Activated CD4-positive, alpha-beta T cell treated with anti-CD3 and anti-CD28 coated beads, Interleukin-2, amount 10 ng/mL, durations not matched to agents 24 days and 14 days (primary cell): Measurements from ENCODE around the gene LRRC42. TPM values are rescaled to one million over a fixed set of nuclear protein-coding genes. Genes with fewer than 3 reads are reported as not detected.
"Not testable (repeated sequence)": the region's sequence is repeated elsewhere in the genome, so short reads cannot be mapped to it uniquely, and the experiment has no call there.

Experiments
- DNase-seq: peaks from one replicate; pipeline ENCODE4 v3.0.0; 2022
- H3K27ac Mint-ChIP-seq: one replicate; pipeline ENCODE4 v1.8.0; 2022; ENCODE audit warnings: mild to moderate bottlenecking, mixed read lengths
- H3K27me3 Mint-ChIP-seq: one replicate; pipeline ENCODE4 v1.8.0; 2022; ENCODE audit warnings: mixed read lengths
- H3K36me3 Mint-ChIP-seq: one replicate; pipeline ENCODE4 v1.8.0; 2022; ENCODE audit warnings: low read depth, mild to moderate bottlenecking, mixed read lengths
- H3K4me1 Mint-ChIP-seq: one replicate; pipeline ENCODE4 v1.8.0; 2021; ENCODE audit warnings: mixed read lengths
- H3K4me3 Mint-ChIP-seq: one replicate; pipeline ENCODE4 v1.8.0; 2022; ENCODE audit warnings: mild to moderate bottlenecking, moderate library complexity, mixed read lengths
- H3K9me3 Mint-ChIP-seq: one replicate; pipeline ENCODE4 v1.8.0; 2021; ENCODE audit warnings: mixed read lengths
- intact Hi-C: fragments of 100-400 bp; cut with micrococcal nuclease; formaldehyde crosslinking; loops from one replicate; pipeline ENCODE4 v1.15.1; 2023
- total RNA-seq: library from RNA; stranded (reverse); gene quantifications from 2 replicates; pipeline ENCODE4 v1.2.3, GENCODE V29; 2022

LRRC42 gene
- total RNA-seq, 1 donor from 2014 or later, result 34.7 TPM

GRCh38 chr1:53994516-53994915, 48.4 kb downstream of the LRRC42 start:
- H3K36me3 Mint-ChIP-seq, H3K27ac Mint-ChIP-seq, H3K4me1 Mint-ChIP-seq, H3K27me3 Mint-ChIP-seq, H3K9me3 Mint-ChIP-seq, H3K4me3 Mint-ChIP-seq, DNase-seq, intact Hi-C loops: not testable (repeated sequence)

- Mint-ChIP-seq H3K36me3 (no peaks in the 10 kb centered on the region), H3K27me3 (no peaks in the 10 kb centered on the region), H3K9me3 (no peaks in the 10 kb centered on the region), H3K4me3 (no peak overlapping the region), H3K27ac (no peak overlapping the region), H3K4me1 (no peaks in the 10 kb centered on the region)
- no peak for DNase-seq
- intact Hi-C loops, result no loop called here
Measured at GRCh38 chr1:53995683-53996082, 49.5 kb downstream of the LRRC42 start.

- DNase-seq, result no peak
- H3K36me3 Mint-ChIP-seq, result no peaks in the 10 kb centered on the region
- H3K4me3 Mint-ChIP-seq, result no peak overlapping the region
- H3K27me3 Mint-ChIP-seq, result peaks cover 2% of the 10 kb centered on the region
- no peak overlapping the region for H3K27ac Mint-ChIP-seq
- intact Hi-C loops, result no loop called here
- H3K4me1 Mint-ChIP-seq, result no peaks in the 10 kb centered on the region
- no peaks in the 10 kb centered on the region for H3K9me3 Mint-ChIP-seq
Measured at GRCh38 chr1:53998223-53998622, 52.1 kb downstream of the LRRC42 start.

- no peak overlapping the region for H3K27ac Mint-ChIP-seq
- no peak overlapping the region for H3K4me3 Mint-ChIP-seq
- DNase-seq, result no peak
- peaks cover 2% of the 10 kb centered on the region for H3K27me3 Mint-ChIP-seq
- no peaks in the 10 kb centered on the region for H3K4me1 Mint-ChIP-seq
- intact Hi-C loops, result no loop called here
- no peaks in the 10 kb centered on the region for H3K9me3 Mint-ChIP-seq
- H3K36me3 Mint-ChIP-seq, result no peaks in the 10 kb centered on the region
Measured at GRCh38 chr1:53999920-54000319, 53.8 kb downstream of the LRRC42 start.

GRCh38 chr1:54001591-54001990, 55.4 kb downstream of the LRRC42 start:
- H3K27me3 Mint-ChIP-seq, result peaks cover 2% of the 10 kb centered on the region
- H3K36me3 Mint-ChIP-seq, result no peaks in the 10 kb centered on the region
- H3K9me3 Mint-ChIP-seq, result no peaks in the 10 kb centered on the region
- no peak overlapping the region for H3K4me3 Mint-ChIP-seq
- H3K27ac Mint-ChIP-seq, result no peak overlapping the region
- DNase-seq, result no peak
- intact Hi-C loops, result no loop called here
- no peaks in the 10 kb centered on the region for H3K4me1 Mint-ChIP-seq

- Mint-ChIP-seq H3K4me3 (no peak overlapping the region), H3K9me3 (no peaks in the 10 kb centered on the region), H3K27ac (no peak overlapping the region), H3K27me3 (peaks cover 2% of the 10 kb centered on the region), H3K36me3 (no peaks in the 10 kb centered on the region), H3K4me1 (no peaks in the 10 kb centered on the region)
- intact Hi-C loops, result no loop called here
- DNase-seq, result no peak
Measured at GRCh38 chr1:54002544-54003248, 56.5 kb downstream of the LRRC42 start.

- Mint-ChIP-seq H3K4me1 (no peaks in the 10 kb centered on the region), H3K4me3 (no peak overlapping the region), H3K27ac (no peak overlapping the region), H3K27me3 (peaks cover 2% of the 10 kb centered on the region), H3K36me3 (no peaks in the 10 kb centered on the region), H3K9me3 (no peaks in the 10 kb centered on the region)
- DNase-seq, result no peak
- intact Hi-C loops, result no loop called here
Measured at GRCh38 chr1:54003249-54003646, 57.1 kb downstream of the LRRC42 start.

- H3K4me3 Mint-ChIP-seq, H3K9me3 Mint-ChIP-seq, H3K4me1 Mint-ChIP-seq, H3K27me3 Mint-ChIP-seq, H3K27ac Mint-ChIP-seq, H3K36me3 Mint-ChIP-seq, intact Hi-C loops, DNase-seq: not testable (repeated sequence)
Measured at GRCh38 chr1:54003750-54004480, 57.8 kb downstream of the LRRC42 start.

GRCh38 chr1:54004481-54005049, 58.4 kb downstream of the LRRC42 start:
- Mint-ChIP-seq H3K27me3 (peaks cover 2% of the 10 kb centered on the region), H3K27ac (no peak overlapping the region), H3K4me1 (no peaks in the 10 kb centered on the region), H3K36me3 (no peaks in the 10 kb centered on the region), H3K4me3 (no peak overlapping the region), H3K9me3 (no peaks in the 10 kb centered on the region)
- DNase-seq, result no peak
- intact Hi-C loops, result no loop called here

GRCh38 chr1:54006508-54006907, 60.4 kb downstream of the LRRC42 start:
- Mint-ChIP-seq H3K27me3 (peaks cover 4% of the 10 kb centered on the region), H3K36me3 (no peaks in the 10 kb centered on the region), H3K27ac (no peak overlapping the region), H3K4me1 (no peaks in the 10 kb centered on the region), H3K4me3 (no peak overlapping the region), H3K9me3 (no peaks in the 10 kb centered on the region)
- intact Hi-C loops, result no loop called here
- no peak for DNase-seq

GRCh38 chr1:54007613-54008012, 61.5 kb downstream of the LRRC42 start:
- Mint-ChIP-seq H3K4me1 (no peaks in the 10 kb centered on the region), H3K36me3 (no peaks in the 10 kb centered on the region), H3K4me3 (no peak overlapping the region), H3K27me3 (peaks cover 2% of the 10 kb centered on the region), H3K27ac (no peak overlapping the region), H3K9me3 (no peaks in the 10 kb centered on the region)
- intact Hi-C loops, result no loop called here
- DNase-seq, result no peak

GRCh38 chr1:54008876-54009275, 62.7 kb downstream of the LRRC42 start:
- Mint-ChIP-seq H3K9me3 (no peaks in the 10 kb centered on the region), H3K36me3 (no peaks in the 10 kb centered on the region), H3K4me1 (no peaks in the 10 kb centered on the region), H3K4me3 (no peak overlapping the region), H3K27ac (no peak overlapping the region), H3K27me3 (peaks cover 6% of the 10 kb centered on the region)
- intact Hi-C loops, result no loop called here
- DNase-seq, result no peak

GRCh38 chr1:54009406-54009805, 63.3 kb downstream of the LRRC42 start:
- no peak overlapping the region for H3K27ac Mint-ChIP-seq

GRCh38 chr1:54010415-54011117, 64.4 kb downstream of the LRRC42 start:
- Mint-ChIP-seq H3K36me3 (no peaks in the 10 kb centered on the region), H3K27me3 (peaks cover 6% of the 10 kb centered on the region), H3K4me1 (no peaks in the 10 kb centered on the region), H3K4me3 (no peak overlapping the region), H3K9me3 (no peaks in the 10 kb centered on the region), H3K27ac (no peak overlapping the region)
- no peak for DNase-seq
- intact Hi-C loops, result no loop called here

More at GRCh38 chr1:54009406-54009805, 63.3 kb downstream of the LRRC42 start:
- Mint-ChIP-seq H3K9me3 (no peaks in the 10 kb centered on the region), H3K4me1 (no peaks in the 10 kb centered on the region), H3K27me3 (peaks cover 6% of the 10 kb centered on the region), H3K4me3 (no peak overlapping the region), H3K36me3 (no peaks in the 10 kb centered on the region)
- DNase-seq, result no peak
- intact Hi-C loops, result no loop called here
